Body of pancreas (tissue), 4 donors: Measurements from ENCODE around the gene SLC24A3.

ENCODE experiments used
- CTCF ChIP-seq, 7 experiments: fragments of 450-650 bp in 4 of 7; fragments of 200-600 bp in 3 of 7; sonication (generic) in 3 of 7; IDR thresholded peaks; one replicate each; pipeline ENCODE4 v1.5.1; 2016 to 2019; ENCODE audit warnings: antibody characterized with exemption in 7 of 7
- POLR2A ChIP-seq, 3 donors: fragments of 450-650 bp; IDR thresholded peaks; one replicate each; pipeline ENCODE4 v1.6.1; 2016; ENCODE audit warnings: antibody characterized with exemption in 3 of 3, mild to moderate bottlenecking in 2 of 3

DNA sequence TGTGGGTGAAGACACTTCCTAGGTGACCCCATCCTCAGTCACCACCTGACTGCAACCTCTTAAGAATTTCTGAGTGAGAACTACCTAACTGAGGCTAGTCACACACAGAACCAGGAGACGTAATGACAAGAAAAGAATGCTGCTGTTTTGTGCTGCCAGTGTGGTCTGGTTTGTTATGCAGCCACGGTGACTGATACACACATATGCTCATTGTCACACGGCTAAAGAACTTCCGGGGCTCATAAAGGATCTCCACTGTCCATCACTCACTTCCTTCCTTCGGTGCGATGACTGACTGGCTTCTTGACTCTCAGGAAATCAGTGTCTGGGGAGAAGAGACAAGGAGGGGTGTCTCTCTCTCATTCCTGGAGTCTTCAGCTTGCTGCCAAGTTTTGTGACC is 88.0 kb downstream of the SLC24A3 start:
- TF ChIP-seq CTCF (IDR thresholded peaks at IDR 0.05) (no peak), POLR2A (IDR thresholded peaks at IDR 0.05) (no peak)
